Ascending aorta (tissue), 2 donors: Measurements from ENCODE around the gene BSND. TPM values are rescaled to one million over a fixed set of nuclear protein-coding genes. Genes with fewer than 3 reads are reported as not detected.

ENCODE experiments used
- DNase-seq, 2 donors: peaks; one replicate each; pipeline ENCODE4 v3.0.0-alpha.2; 2019; ENCODE audit warnings: low spot score in 2 of 2
- H3K27ac ChIP-seq, 2 donors: fragments of 200-600 bp; sonication (generic); one replicate each; pipeline ENCODE4 v1.5.1; 2016 to 2017; ENCODE audit warnings: mild to moderate bottlenecking in 1 of 2
- H3K27me3 ChIP-seq: fragments of 200-600 bp; sonication (generic); one replicate; pipeline ENCODE4 v1.5.1; 2017
- H3K36me3 ChIP-seq, 2 donors: fragments of 200-600 bp; sonication (generic); one replicate each; pipeline ENCODE4 v1.5.1; 2016
- H3K4me1 ChIP-seq, 2 donors: fragments of 200-600 bp; sonication (generic); one replicate each; pipeline ENCODE4 v1.5.1; 2016 to 2017; ENCODE audit warnings: mild to moderate bottlenecking in 1 of 2
- H3K4me3 ChIP-seq, 2 donors: fragments of 200-600 bp; sonication (generic); one replicate each; pipeline ENCODE4 v1.5.1; 2016 to 2017; ENCODE audit warnings: mild to moderate bottlenecking in 1 of 2
- H3K9me3 ChIP-seq, 2 donors: fragments of 200-600 bp; sonication (generic); one replicate each; pipeline ENCODE4 v1.5.1; 2016
- intact Hi-C: fragments of 100-400 bp; cut with DNase I; formaldehyde crosslinking; loops from one replicate; pipeline ENCODE4 v1.15.1; 2023
- total RNA-seq: library from RNA; depleted of rRNA; stranded (reverse); fragments of >200 nt; gene quantifications from one replicate; pipeline ENCODE4 v1.1.0, GENCODE V29; 2016
- TF ChIP-seq, protein P1 (sequence below), 3 experiments: fragments of 200-600 bp in 2 of 3; fragments of 450-650 bp in 1 of 3; sonication (generic) in 2 of 3; IDR thresholded peaks; one replicate each; pipeline ENCODE4 v1.5.1; 2016 to 2019; ENCODE audit warnings: antibody characterized with exemption in 3 of 3, mild to moderate bottlenecking in 1 of 3, moderate library complexity in 1 of 3

BSND gene
- total RNA-seq, 1 donor from 2014 or later = not detected

GRCh38 chr1:54986025-54986424 is 12.7 kb upstream of the BSND start:
- H3K4me1 ChIP-seq = no peaks in the 10 kb centered on the region
- intact Hi-C loops = no loop called here
- H3K27ac ChIP-seq = no peak overlapping the region
- DNase-seq = no peak
- no peaks in the 10 kb centered on the region for H3K36me3 ChIP-seq
- no peaks in the 10 kb centered on the region for H3K27me3 ChIP-seq
- no peaks in the 10 kb centered on the region for H3K9me3 ChIP-seq
- no peak overlapping the region for H3K4me3 ChIP-seq
- TF ChIP-seq, protein P1, sequence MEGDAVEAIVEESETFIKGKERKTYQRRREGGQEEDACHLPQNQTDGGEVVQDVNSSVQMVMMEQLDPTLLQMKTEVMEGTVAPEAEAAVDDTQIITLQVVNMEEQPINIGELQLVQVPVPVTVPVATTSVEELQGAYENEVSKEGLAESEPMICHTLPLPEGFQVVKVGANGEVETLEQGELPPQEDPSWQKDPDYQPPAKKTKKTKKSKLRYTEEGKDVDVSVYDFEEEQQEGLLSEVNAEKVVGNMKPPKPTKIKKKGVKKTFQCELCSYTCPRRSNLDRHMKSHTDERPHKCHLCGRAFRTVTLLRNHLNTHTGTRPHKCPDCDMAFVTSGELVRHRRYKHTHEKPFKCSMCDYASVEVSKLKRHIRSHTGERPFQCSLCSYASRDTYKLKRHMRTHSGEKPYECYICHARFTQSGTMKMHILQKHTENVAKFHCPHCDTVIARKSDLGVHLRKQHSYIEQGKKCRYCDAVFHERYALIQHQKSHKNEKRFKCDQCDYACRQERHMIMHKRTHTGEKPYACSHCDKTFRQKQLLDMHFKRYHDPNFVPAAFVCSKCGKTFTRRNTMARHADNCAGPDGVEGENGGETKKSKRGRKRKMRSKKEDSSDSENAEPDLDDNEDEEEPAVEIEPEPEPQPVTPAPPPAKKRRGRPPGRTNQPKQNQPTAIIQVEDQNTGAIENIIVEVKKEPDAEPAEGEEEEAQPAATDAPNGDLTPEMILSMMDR (IDR thresholded peaks at IDR 0.05) = no peak

DNA sequence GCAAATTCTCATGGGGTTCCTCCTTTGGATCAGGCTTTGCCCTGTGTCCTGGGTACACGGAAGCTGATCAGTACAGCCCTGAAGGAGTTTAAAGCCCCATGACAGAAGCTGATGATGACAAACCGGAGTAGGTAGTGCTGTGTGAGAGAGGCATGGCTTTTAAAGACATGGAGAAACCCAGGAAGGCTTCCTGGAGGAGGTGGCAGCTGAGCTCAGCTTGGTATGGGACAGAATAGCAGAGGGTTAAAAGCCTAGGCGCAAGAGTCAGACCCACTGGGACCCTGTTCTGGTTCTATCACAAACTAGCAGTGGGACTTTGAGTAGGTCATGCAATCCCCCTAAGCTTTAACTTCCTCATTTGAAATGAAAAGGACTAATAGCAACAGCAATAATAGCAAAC is 12.2 kb upstream of the BSND start:
- DNase-seq = no peak
- no peaks in the 10 kb centered on the region for H3K9me3 ChIP-seq
- TF ChIP-seq, protein P1 (IDR thresholded peaks at IDR 0.05) = no peak
- intact Hi-C loops = no loop called here
- no peaks in the 10 kb centered on the region for H3K36me3 ChIP-seq
- H3K27ac ChIP-seq = no peak overlapping the region
- H3K4me3 ChIP-seq = no peak overlapping the region
- H3K27me3 ChIP-seq = no peaks in the 10 kb centered on the region
- no peaks in the 10 kb centered on the region for H3K4me1 ChIP-seq

- no peak for DNase-seq
- Histone ChIP-seq H3K36me3 (no peaks in the 10 kb centered on the region), H3K27ac (no peak overlapping the region), H3K4me3 (no peak overlapping the region), H3K27me3 (no peaks in the 10 kb centered on the region), H3K9me3 (no peaks in the 10 kb centered on the region), H3K4me1 (no peaks in the 10 kb centered on the region)
- intact Hi-C loops = no loop called here
- TF ChIP-seq, protein P1 (IDR thresholded peaks at IDR 0.05) = no peak
These were observed 11.3 kb upstream of the BSND start for GRCh38 chr1:54987427-54987826.

GRCh38 chr1:54987919-54988705 is 10.6 kb upstream of the BSND start:
- intact Hi-C loops = no loop called here
- no peaks in the 10 kb centered on the region for H3K4me1 ChIP-seq
- H3K9me3 ChIP-seq = no peaks in the 10 kb centered on the region
- DNase-seq = no peak
- no peak overlapping the region for H3K4me3 ChIP-seq
- no peak overlapping the region for H3K27ac ChIP-seq
- H3K36me3 ChIP-seq = no peaks in the 10 kb centered on the region
- TF ChIP-seq, protein P1 (IDR thresholded peaks at IDR 0.05) = no peak
- no peaks in the 10 kb centered on the region for H3K27me3 ChIP-seq

- intact Hi-C loops = no loop called here
These were observed 9.8 kb upstream of the BSND start for GRCh38 chr1:54988975-54989374.

More at GRCh38 chr1:54988975-54989374, 9.8 kb upstream of the BSND start:
- Histone ChIP-seq H3K4me1 (no peaks in the 10 kb centered on the region), H3K36me3 (no peaks in the 10 kb centered on the region), H3K27me3 (no peaks in the 10 kb centered on the region), H3K9me3 (no peaks in the 10 kb centered on the region), H3K4me3 (no peak overlapping the region), H3K27ac (no peak overlapping the region)
- TF ChIP-seq, protein P1 (IDR thresholded peaks at IDR 0.05) = no peak
- no peak for DNase-seq
